Esophagus muscularis mucosa (tissue), 4 donors: ENCODE results near the gene F10.

Experiments used
- CTCF ChIP-seq, 3 experiments: fragments of 200-600 bp in 2 of 3; fragments of 450-650 bp in 1 of 3; sonication (generic) in 2 of 3; IDR thresholded peaks; one replicate each; pipeline ENCODE4 v1.5.1; 2017 to 2019; ENCODE audit warnings: antibody characterized with exemption in 3 of 3, mild to moderate bottlenecking in 2 of 3, moderate library complexity in 1 of 3
- EP300 ChIP-seq: sonication (generic); formaldehyde crosslinking; IDR thresholded peaks from one replicate; pipeline ENCODE4 v1.6.1; 2017; ENCODE audit warnings: antibody characterized with exemption
- POLR2A ChIP-seq: fragments of 450-650 bp; IDR thresholded peaks from one replicate; pipeline ENCODE4 v1.6.1; 2017; ENCODE audit warnings: antibody characterized with exemption, moderate library complexity, mild to moderate bottlenecking, low read depth

- no peak for TF ChIP-seq CTCF (IDR thresholded peaks at IDR 0.05)
- no peak for TF ChIP-seq EP300
- TF ChIP-seq POLR2A, result no peak
Measured at GRCh38 chr13:113110048-113110851, 12.3 kb upstream of the F10 start.
